Measurements from ENCODE around the gene SMPD2. TPM values are rescaled to one million over a fixed set of nuclear protein-coding genes. Genes with fewer than 3 reads are reported as not detected.

Gene SMPD2
- total and polyA plus RNA-seq, 2 experiments from 2014 or later = 5.6 to 10.9 TPM

- TF ChIP-seq POLR2AphosphoS5 (IDR thresholded peaks at IDR 0.05; ENCODE audit: low read depth) = no peak
- no peak for TF ChIP-seq ZNF114 (CRISPR knock-in tag; IDR thresholded peaks at IDR 0.05)
- TF ChIP-seq ZNF331 (CRISPR knock-in tag; IDR thresholded peaks at IDR 0.05; ENCODE audit: low read depth) = no peak
Measured at GRCh38 chr6:109478222-109478805, 37.8 kb downstream of the SMPD2 start (continued).

GRCh38 chr6:109478841-109479624 is 38.5 kb downstream of the SMPD2 start:
- Histone ChIP-seq H3K27me3 (ENCODE audit: insufficient read depth) (no peaks in the 10 kb centered on the region), H4K20me1 (replicated peaks; ENCODE audit: insufficient read depth) (peaks cover 49% of the 10 kb centered on the region), H2AFZ (no peak overlapping the region), H3K36me3 (ENCODE audit: insufficient read depth) (peaks cover 45% of the 10 kb centered on the region), H3K79me2 (replicated peaks; ENCODE audit: insufficient read depth) (peaks cover 82% of the 10 kb centered on the region), H3K4me1 (ENCODE audit: insufficient read depth) (peaks cover 45% of the 10 kb centered on the region), H3F3A (replicated peaks; ENCODE audit: low read depth) (no peaks in the 10 kb centered on the region), H3K4me3 (peak overlapping the region; percentile 75), H3K9me2 (ENCODE audit: insufficient read depth) (no peaks in the 10 kb centered on the region), H3K4me2 (peak overlapping the region; percentile 81), H3K27ac (ENCODE audit: low read depth) (peak overlapping the region; percentile 65)
- no peak for ATAC-seq
- Mint-ChIP-seq H3K4me3 (peak overlapping the region; percentile 42), H3K36me3 (ENCODE audit: low read depth) (peaks cover 67% of the 10 kb centered on the region), H3K9me3 (no peaks in the 10 kb centered on the region), H3K27me3 (ENCODE audit: insufficient read depth, low read depth, poor library complexity) (peaks cover 3% of the 10 kb centered on the region), H3K4me1 (peaks cover 44% of the 10 kb centered on the region), H3K27ac (peak overlapping the region; percentile 60; the same call in 1 of the 2 replicates)
- DNase-seq (ENCODE audit: low spot score) = no peak
- no peak for TF ChIP-seq STAT1 (IDR thresholded peaks at IDR 0.05; ENCODE audit: unreplicated experiment)
- TF ChIP-seq NANOG (IDR thresholded peaks at IDR 0.05; ENCODE audit: borderline replicate concordance) = no peak

- H3K79me2 ChIP-seq (replicated peaks; ENCODE audit: insufficient read depth) = peaks cover 68% of the 10 kb centered on the region
- 0 out of 2 replicates have a peak overlapping the region, but pooled peaks have one; percentile 2 for H3K27ac Mint-ChIP-seq
- H3K27me3 Mint-ChIP-seq (ENCODE audit: insufficient read depth, low read depth, poor library complexity) = peaks cover 3% of the 10 kb centered on the region
- H3K36me3 ChIP-seq (ENCODE audit: insufficient read depth) = peaks cover 26% of the 10 kb centered on the region; the same call in 1 of the 2 replicates
- H3K27me3 ChIP-seq (ENCODE audit: insufficient read depth) = no peaks in the 10 kb centered on the region
- H3K27ac ChIP-seq (ENCODE audit: low read depth) = no peak overlapping the region
- H3K9me3 Mint-ChIP-seq = no peaks in the 10 kb centered on the region
- H3F3A ChIP-seq (replicated peaks; ENCODE audit: low read depth) = no peaks in the 10 kb centered on the region
- DNase-seq (ENCODE audit: low spot score) = no peak
- H3K4me1 ChIP-seq (ENCODE audit: insufficient read depth) = peaks cover 51% of the 10 kb centered on the region
- peaks cover 54% of the 10 kb centered on the region for H3K4me1 Mint-ChIP-seq
- TF ChIP-seq ZNF331 (CRISPR knock-in tag; IDR thresholded peaks at IDR 0.05; ENCODE audit: low read depth) = no peak
- no peaks in the 10 kb centered on the region for H3K9me2 ChIP-seq (ENCODE audit: insufficient read depth)
- H3K4me2 ChIP-seq = peak overlapping the region; percentile 81
- peaks cover 43% of the 10 kb centered on the region for H4K20me1 ChIP-seq (replicated peaks; ENCODE audit: insufficient read depth)
- H3K36me3 Mint-ChIP-seq (ENCODE audit: low read depth) = peaks cover 50% of the 10 kb centered on the region
- H3K4me3 ChIP-seq = peak overlapping the region; percentile 75
- no peak overlapping the region for H2AFZ ChIP-seq
- ATAC-seq = no peak
- peak overlapping the region; percentile 98 for H3K4me3 Mint-ChIP-seq
Measured at GRCh38 chr6:109480993-109481480, 40.5 kb downstream of the SMPD2 start.

Data from GM23338 (cell line).